ENCODE results near the gene SZT2.

- TF ChIP-seq CTCF (conservative IDR thresholded peaks at IDR 0.05) = no peak
- TF ChIP-seq EZH2 (IDR thresholded peaks at IDR 0.05; ENCODE audit: low read depth) = no peak
Measured at GRCh38 chr1:43398227-43398626, 8.5 kb downstream of the SZT2 start.
